B cell (primary cell): ENCODE data around the gene HSF4. TPM values are rescaled to one million over a fixed set of nuclear protein-coding genes. Genes with fewer than 3 reads are reported as not detected.

Experiments used
- ATAC-seq: fragments of 200-7000 bp; cut with Tn5 transposase; one replicate; pipeline ENCODE4 v1.10.0; 2021; ENCODE audit warnings: low read depth, mild to moderate bottlenecking, moderate number of reproducible peaks, moderate library complexity
- CTCF ChIA-PET: fragments of 350-600 bp; sonication (Branson Sonifier 250); formaldehyde crosslinking; loops from one replicate; lab custom pipeline; 2021; ENCODE audit warnings: antibody characterized with exemption, inconsistent platforms; lab: Charles Lee
- POLR2A ChIA-PET: fragments of 350-600 bp; sonication (Branson Sonifier 250); formaldehyde crosslinking; loops from one replicate; lab custom pipeline; 2021; ENCODE audit warnings: antibody characterized with exemption; lab: Charles Lee
- DNase-seq: peaks from one replicate; pipeline ENCODE4 v3.0.0; 2013
- H2AFZ ChIP-seq: 2 replicates; pipeline ENCODE4 v1.6.1; 2012; ENCODE audit warnings: mild to moderate bottlenecking, low read depth, low read length; ENCODE audit not compliant: insufficient read depth, poor library complexity, severe bottlenecking
- H3K27ac ChIP-seq, 2 donors: 1 replicate in 1 of 2; 2 replicates in 1 of 2; pipeline ENCODE4 v1.5.1; 2012 to 2013; ENCODE audit warnings: low read length in 2 of 2, mild to moderate bottlenecking in 2 of 2, moderate library complexity in 1 of 2
- H3K27me3 ChIP-seq, 4 experiments: fragments of 200-600 bp in 1 of 4; sonication (generic) in 1 of 4; replicated peaks in 1 of 4; 1 replicate in 2 of 4; 2 replicates in 2 of 4; pipeline versions ENCODE4 v1.6.1 to v1.7.0; 2013 to 2016; ENCODE audit warnings: low read length in 3 of 4, mild to moderate bottlenecking in 2 of 4, mixed read lengths in 1 of 4, moderate library complexity in 1 of 4; ENCODE audit not compliant: insufficient read depth in 4 of 4, control insufficient read depth in 3 of 4; ENCODE audit errors: control extremely low read depth in 1 of 4
- H3K36me3 ChIP-seq, 2 experiments: replicated peaks in 1 of 2; 1 replicate in 1 of 2; 2 replicates in 1 of 2; pipeline versions ENCODE4 v1.6.1 to v1.7.1; 2013; ENCODE audit warnings: low read length in 1 of 2; ENCODE audit not compliant: insufficient read depth in 2 of 2, control insufficient read depth in 1 of 2; ENCODE audit errors: control extremely low read depth in 1 of 2, extremely low read depth in 1 of 2
- H3K4me1 ChIP-seq, 2 donors: fragments of 200-600 bp in 1 of 2; sonication (generic) in 1 of 2; 1 replicate in 1 of 2; 2 replicates in 1 of 2; pipeline versions ENCODE4 v1.5.1 to v1.6.1; 2013 to 2017; ENCODE audit warnings: low read length in 2 of 2; ENCODE audit not compliant: control insufficient read depth in 2 of 2, insufficient read depth in 2 of 2
- H3K4me2 ChIP-seq: replicated peaks from 2 replicates; pipeline ENCODE3; 2012; ENCODE audit warnings: mild to moderate bottlenecking, low read depth, low read length; ENCODE audit not compliant: poor library complexity, severe bottlenecking
- H3K4me3 ChIP-seq, 5 experiments: fragments of 200-600 bp in 1 of 5; sonication (generic) in 1 of 5; 1 replicate in 3 of 5; 2 replicates in 2 of 5; pipeline versions ENCODE4 v1.5.1 to v1.7.0; 2011 to 2016; ENCODE audit warnings: low read length in 4 of 5, mild to moderate bottlenecking in 4 of 5, low read depth in 2 of 5, control low read depth in 1 of 5, moderate library complexity in 1 of 5; ENCODE audit not compliant: insufficient read depth in 1 of 5; ENCODE audit errors: control extremely low read depth in 1 of 5, extremely low read depth in 1 of 5
- H3K79me2 ChIP-seq: fragments of 200-600 bp; sonication (generic); one replicate; pipeline ENCODE4 v1.6.0; 2016; ENCODE audit warnings: low read length; ENCODE audit not compliant: control insufficient read depth, insufficient read depth
- H3K9ac ChIP-seq: fragments of 200-600 bp; sonication (generic); 2 replicates; pipeline ENCODE4 v1.6.1; 2017; ENCODE audit warnings: mild to moderate bottlenecking, low read length, moderate library complexity
- H3K9me3 ChIP-seq, 3 donors: one replicate each; pipeline versions ENCODE4 v1.6.1 to v1.7.1; 2013; ENCODE audit warnings: low read length in 2 of 3; ENCODE audit not compliant: control insufficient read depth in 2 of 3, insufficient read depth in 1 of 3; ENCODE audit errors: control extremely low read depth in 1 of 3
- H4K20me1 ChIP-seq: 2 replicates; pipeline ENCODE4 v1.6.0; 2012; ENCODE audit warnings: mild to moderate bottlenecking, low read length; ENCODE audit not compliant: insufficient read depth, control insufficient read depth, poor library complexity, severe bottlenecking
- H3K27ac Mint-ChIP-seq: one replicate; pipeline ENCODE4 v1.8.0; 2021; ENCODE audit warnings: mixed read lengths
- H3K27me3 Mint-ChIP-seq: one replicate; pipeline ENCODE4 v1.8.0; 2021; ENCODE audit warnings: mixed read lengths
- H3K4me1 Mint-ChIP-seq: one replicate; pipeline ENCODE4 v1.8.0; 2021; ENCODE audit warnings: mixed read lengths
- H3K4me3 Mint-ChIP-seq: one replicate; pipeline ENCODE4 v1.8.0; 2021; ENCODE audit warnings: mixed read lengths
- H3K9me3 Mint-ChIP-seq: one replicate; pipeline ENCODE4 v1.8.0; 2022; ENCODE audit warnings: mixed read lengths; ENCODE audit not compliant: insufficient read depth
- CTCF ChIP-seq: fragments of 200-600 bp; IDR thresholded peaks from one replicate; pipeline ENCODE4 v1.8.0; 2022; ENCODE audit warnings: antibody characterized with exemption, mild to moderate bottlenecking
- EZH2 ChIP-seq: IDR thresholded peaks from 2 replicates; pipeline ENCODE4 v1.6.1; 2012; ENCODE audit warnings: borderline replicate concordance, low read depth, mild to moderate bottlenecking, moderate library complexity, low read length; ENCODE audit not compliant: insufficient read depth, poor library complexity, severe bottlenecking
- WGBS: methylation state at CpG from one replicate; pipeline ENCODE4 v1.1.5; 2013; ENCODE audit warnings: missing lambda C conversion rate; ENCODE audit not compliant: insufficient coverage; 5-methylcytosine and 5-hydroxymethylcytosine counted together
- intact Hi-C: fragments of 100-400 bp; cut with micrococcal nuclease; formaldehyde crosslinking; loops from one replicate; pipeline ENCODE4 v1.10.0; 2022
- polyA plus RNA-seq: library from polyadenylated mRNA; depleted of rRNA; stranded (reverse); fragments of >200 nt; gene quantifications from 2 replicates; pipeline ENCODE4 v1.2.3, GENCODE V29; 2012
- total RNA-seq, 2 donors: library from RNA; stranded (reverse); fragments of 120-200 nt in 1 of 2; gene quantifications; 1 replicate in 1 of 2; 2 replicates in 1 of 2; pipeline versions ENCODE4 v1.2.3 to v1.2.4, GENCODE V29; 2013 to 2022

The HSF4 gene
- total and polyA plus RNA-seq, 2 donors (not counting 1 experiment from before 2014, with no cell fraction given), result 11.9 to 12.2 TPM

GRCh38 chr16:67174706-67175231 lies 10.2 kb downstream of the HSF4 start:
- H4K20me1 ChIP-seq, result peaks cover 4% of the 10 kb centered on the region
- peaks cover 43 to 44% of the 10 kb centered on the region in 2 donors for H3K4me1 ChIP-seq
- no peak for ATAC-seq
- H3K27ac ChIP-seq, result no peak overlapping the region
- intact Hi-C loops, result no loop called here
- POLR2A ChIA-PET, result no interaction called here
- H3K79me2 ChIP-seq, result no peaks in the 10 kb centered on the region
- H3K9ac ChIP-seq, result peak overlapping the region; percentile 63
- H3K27me3 ChIP-seq, result peaks cover 0 to 86% (median 48%) of the 10 kb centered on the region in 4 experiments
- Mint-ChIP-seq H3K4me1 (peaks cover 36% of the 10 kb centered on the region), H3K4me3 (peak overlapping the region; percentile 87), H3K27ac (no peak overlapping the region), H3K27me3 (peaks cover 58% of the 10 kb centered on the region), H3K9me3 (no peaks in the 10 kb centered on the region)
- CTCF ChIA-PET, result interaction anchor here (0.7 to 3.6 kb wide), 6 partner anchors 12 to 52 kb away, joined by 3 to 15 read pairs (median 4); partner anchors contain the start of genes FBXL8, TMEM208 and TRADD
- TF ChIP-seq EZH2 (no peak), CTCF (no peak)
- peak overlapping the region; percentile 50 for H2AFZ ChIP-seq
- peak overlapping the region; percentile 98 for H3K4me2 ChIP-seq
- H3K9me3 ChIP-seq, result peaks cover 0 to 18% (median 0%) of the 10 kb centered on the region in 3 donors
- 36% methylated on average over 29 of the region's 31 CpGs for WGBS
- no peak for DNase-seq
- peak overlapping the region in 4 of 5 experiments; percentile 25 to 59 (median 48) for H3K4me3 ChIP-seq
- H3K36me3 ChIP-seq, result no peaks in the 10 kb centered on the region

GRCh38 chr16:67176662-67177061 lies 12.1 kb downstream of the HSF4 start:
- ChIA-PET CTCF (interaction anchor here (1.2 to 3.6 kb wide), 5 partner anchors 9 to 159 kb away, joined by 3 to 15 read pairs (median 4); partner anchors contain the start of genes FBXL8 and TRADD), POLR2A (interaction anchor here (0.7 kb wide), 1 partner anchor 14 kb away, joined by 4 read pairs; no protein-coding TSS in a partner anchor)
- no peak for ATAC-seq
- Histone ChIP-seq H2AFZ (no peak overlapping the region), H3K79me2 (no peaks in the 10 kb centered on the region), H3K9ac (no peak overlapping the region), H3K36me3 (no peaks in the 10 kb centered on the region), H3K27me3 (peaks cover 0 to 73% (median 32%) of the 10 kb centered on the region in 4 experiments), H3K9me3 (peaks cover 0 to 10% (median 0%) of the 10 kb centered on the region in 3 donors), H4K20me1 (peaks cover 4% of the 10 kb centered on the region), H3K4me3 (no peak overlapping the region), H3K4me1 (peaks cover 30 to 31% of the 10 kb centered on the region in 2 donors), H3K27ac (no peak overlapping the region), H3K4me2 (no peak overlapping the region)
- peaks cover 25% of the 10 kb centered on the region for H3K4me1 Mint-ChIP-seq
- intact Hi-C loops, result no loop called here
- 96% methylated on average over 12 of the region's 12 CpGs for WGBS
- H3K9me3 Mint-ChIP-seq, result no peaks in the 10 kb centered on the region
- TF ChIP-seq EZH2, result no peak
- TF ChIP-seq CTCF, result no peak
- H3K27ac Mint-ChIP-seq, result no peak overlapping the region
- peak overlapping the region; percentile 80 for H3K4me3 Mint-ChIP-seq
- DNase-seq, result no peak
- peaks cover 43% of the 10 kb centered on the region for H3K27me3 Mint-ChIP-seq
